Adrenal gland (tissue), 5 donors: Measurements from ENCODE around the gene OMD.

Experiments used
- CTCF ChIP-seq, 6 experiments: fragments of 450-650 bp in 4 of 6; fragments of 200-600 bp in 2 of 6; sonication (generic) in 1 of 6; IDR thresholded peaks; 1 replicate in 5 of 6; 2 replicates in 1 of 6; pipeline versions ENCODE4 v1.5.1 to v1.8.0; 2016 to 2021; ENCODE audit warnings: antibody characterized with exemption in 6 of 6, mild to moderate bottlenecking in 2 of 6, moderate library complexity in 1 of 6
- POLR2A ChIP-seq, 2 donors: fragments of 450-650 bp; IDR thresholded peaks; one replicate each; pipeline ENCODE4 v1.6.1; 2017; ENCODE audit warnings: antibody characterized with exemption in 2 of 2, mild to moderate bottlenecking in 2 of 2, moderate library complexity in 1 of 2
- donor health status: DM: no; HTN: no; CAD: no.

GRCh38 chr9:92446536-92446935 is 22.3 kb upstream of the OMD start:
- no peak for TF ChIP-seq POLR2A (IDR thresholded peaks at IDR 0.05)
- no peak for TF ChIP-seq CTCF (IDR thresholded peaks at IDR 0.05)
